Right atrium auricular region (tissue), 2 donors: Measurements from ENCODE around the gene OSBPL3. TPM values are rescaled to one million over a fixed set of nuclear protein-coding genes. Genes with fewer than 3 reads are reported as not detected.

Source experiments
- DNase-seq: peaks from one replicate; pipeline ENCODE4 v3.0.0-alpha.2; 2019; ENCODE audit warnings: low spot score
- H3K27ac ChIP-seq, 2 donors: fragments of 200-600 bp; sonication (generic); 1 replicate in 1 of 2; 2 replicates in 1 of 2; pipeline ENCODE4 v1.5.1; 2016 to 2019
- H3K27me3 ChIP-seq, 2 donors: fragments of 200-600 bp; sonication (generic); one replicate each; pipeline versions ENCODE4 v1.5.1 to v1.6.0; 2017 to 2019
- H3K36me3 ChIP-seq: fragments of 200-600 bp; sonication (generic); one replicate; pipeline ENCODE4 v1.5.1; 2016
- H3K4me1 ChIP-seq, 2 donors: fragments of 200-600 bp; sonication (generic); one replicate each; pipeline versions ENCODE4 v1.5.1 to v1.6.0; 2017 to 2019
- H3K4me3 ChIP-seq, 2 donors: fragments of 200-600 bp; sonication (generic); 1 replicate in 1 of 2; 2 replicates in 1 of 2; pipeline ENCODE4 v1.5.1; 2017 to 2019; ENCODE audit warnings: mild to moderate bottlenecking in 1 of 2, moderate library complexity in 1 of 2
- H3K9me3 ChIP-seq, 2 donors: fragments of 200-600 bp; sonication (generic); one replicate each; pipeline ENCODE4 v1.5.1; 2019
- total RNA-seq, 2 donors: library from RNA; depleted of rRNA; stranded (reverse); fragments of >200 nt; gene quantifications; one replicate each; pipeline ENCODE4 v1.1.0, GENCODE V29; 2016
- TF ChIP-seq, protein P1 (sequence below), 2 donors: fragments of 200-600 bp; sonication (generic); IDR thresholded peaks; one replicate each; pipeline ENCODE4 v1.5.1; 2019; ENCODE audit warnings: antibody characterized with exemption in 2 of 2

The OSBPL3 gene
- total RNA-seq, 2 donors from 2014 or later: 4.8 to 6.7 TPM

DNA sequence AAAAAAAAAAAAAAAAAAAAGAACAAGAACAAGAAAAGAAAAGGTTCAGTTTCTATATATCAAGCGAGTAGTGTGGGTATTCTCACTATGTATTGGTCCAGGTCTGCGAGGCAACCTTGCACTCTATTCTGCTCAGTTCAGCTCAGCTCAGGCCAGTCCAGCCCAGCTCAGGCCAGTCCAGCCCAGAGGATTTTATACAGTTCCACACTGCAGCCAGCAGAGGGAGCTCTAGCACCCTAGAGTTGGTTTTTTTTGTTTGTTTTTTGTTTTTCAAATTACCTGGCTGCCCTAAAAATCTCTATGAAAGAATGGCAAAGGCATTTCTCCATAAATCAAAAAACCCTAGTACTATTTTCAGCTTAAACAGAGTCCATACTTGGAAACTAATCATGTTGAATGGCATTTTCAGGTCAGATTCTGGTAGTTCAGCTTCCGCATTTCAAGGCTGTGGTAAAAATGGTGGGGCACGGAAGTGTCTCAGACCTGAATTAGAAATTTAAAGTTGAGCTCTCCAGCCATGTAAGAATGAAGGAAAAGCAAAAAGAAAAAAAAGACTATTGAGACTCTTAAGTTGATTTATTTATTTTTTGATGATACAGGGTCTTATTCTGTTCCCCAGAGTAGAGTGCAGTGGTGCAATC lies 167.6 kb downstream of the OSBPL3 start:
- TF ChIP-seq, protein P1, sequence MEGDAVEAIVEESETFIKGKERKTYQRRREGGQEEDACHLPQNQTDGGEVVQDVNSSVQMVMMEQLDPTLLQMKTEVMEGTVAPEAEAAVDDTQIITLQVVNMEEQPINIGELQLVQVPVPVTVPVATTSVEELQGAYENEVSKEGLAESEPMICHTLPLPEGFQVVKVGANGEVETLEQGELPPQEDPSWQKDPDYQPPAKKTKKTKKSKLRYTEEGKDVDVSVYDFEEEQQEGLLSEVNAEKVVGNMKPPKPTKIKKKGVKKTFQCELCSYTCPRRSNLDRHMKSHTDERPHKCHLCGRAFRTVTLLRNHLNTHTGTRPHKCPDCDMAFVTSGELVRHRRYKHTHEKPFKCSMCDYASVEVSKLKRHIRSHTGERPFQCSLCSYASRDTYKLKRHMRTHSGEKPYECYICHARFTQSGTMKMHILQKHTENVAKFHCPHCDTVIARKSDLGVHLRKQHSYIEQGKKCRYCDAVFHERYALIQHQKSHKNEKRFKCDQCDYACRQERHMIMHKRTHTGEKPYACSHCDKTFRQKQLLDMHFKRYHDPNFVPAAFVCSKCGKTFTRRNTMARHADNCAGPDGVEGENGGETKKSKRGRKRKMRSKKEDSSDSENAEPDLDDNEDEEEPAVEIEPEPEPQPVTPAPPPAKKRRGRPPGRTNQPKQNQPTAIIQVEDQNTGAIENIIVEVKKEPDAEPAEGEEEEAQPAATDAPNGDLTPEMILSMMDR (IDR thresholded peaks at IDR 0.05): peak; percentile 84 to 88
- H3K27ac ChIP-seq: no peak overlapping the region
- H3K4me1 ChIP-seq: no peaks in the 10 kb centered on the region
- no peaks in the 10 kb centered on the region for H3K36me3 ChIP-seq
- no peak overlapping the region for H3K4me3 ChIP-seq
- no peaks in the 10 kb centered on the region for H3K27me3 ChIP-seq
- no peaks in the 10 kb centered on the region for H3K9me3 ChIP-seq
- DNase-seq: no peak

DNA sequence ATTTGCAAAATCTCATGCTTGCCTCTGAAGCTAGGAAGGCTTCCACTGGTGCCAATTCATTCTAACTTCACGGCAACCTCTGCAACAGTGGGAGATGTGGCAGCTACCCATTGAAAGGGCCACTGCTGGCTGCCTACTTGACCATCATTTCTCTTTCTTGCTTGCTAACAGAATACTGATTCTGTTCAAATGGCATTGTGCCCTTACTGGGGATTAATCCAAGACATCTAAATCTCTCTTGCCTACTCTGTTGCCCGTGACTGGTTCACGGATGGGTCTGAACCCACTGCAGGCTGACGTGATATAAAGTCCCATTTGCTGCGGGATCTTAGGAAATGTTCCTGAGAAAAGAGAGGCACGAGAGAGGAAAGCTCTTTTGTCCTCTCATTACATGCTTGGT lies 171.5 kb downstream of the OSBPL3 start:
- no peak overlapping the region for H3K4me3 ChIP-seq
- TF ChIP-seq, protein P1 (IDR thresholded peaks at IDR 0.05): no peak
- no peak for DNase-seq
- H3K9me3 ChIP-seq: no peaks in the 10 kb centered on the region
- no peaks in the 10 kb centered on the region for H3K4me1 ChIP-seq
- no peaks in the 10 kb centered on the region for H3K27me3 ChIP-seq
- peaks cover 8% of the 10 kb centered on the region for H3K36me3 ChIP-seq
- H3K27ac ChIP-seq: no peak overlapping the region

DNA sequence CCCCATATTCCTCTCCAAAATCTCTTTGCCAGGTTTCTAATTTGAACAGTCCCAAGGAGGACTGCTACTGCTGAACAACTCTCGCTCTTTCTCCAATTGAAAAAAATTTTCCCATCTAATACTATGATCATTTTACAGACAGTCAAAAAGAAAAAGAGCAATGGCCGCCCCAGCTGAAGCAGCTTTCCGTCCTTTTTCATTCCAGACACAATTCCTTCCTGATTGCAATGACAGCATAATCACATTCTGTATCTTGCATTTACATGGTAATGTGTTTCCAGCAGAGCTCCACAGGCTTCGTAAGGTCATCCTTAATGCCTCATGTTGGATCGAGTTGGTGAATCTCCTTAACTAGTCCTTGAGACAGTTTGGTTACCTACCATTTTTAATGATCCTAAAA lies 177.7 kb downstream of the OSBPL3 start:
- Histone ChIP-seq H3K4me1 (no peaks in the 10 kb centered on the region), H3K27ac (no peak overlapping the region), H3K27me3 (no peaks in the 10 kb centered on the region), H3K9me3 (no peaks in the 10 kb centered on the region), H3K4me3 (no peak overlapping the region), H3K36me3 (peaks cover 11% of the 10 kb centered on the region)
- TF ChIP-seq, protein P1 (IDR thresholded peaks at IDR 0.05): no peak
- no peak for DNase-seq

DNA sequence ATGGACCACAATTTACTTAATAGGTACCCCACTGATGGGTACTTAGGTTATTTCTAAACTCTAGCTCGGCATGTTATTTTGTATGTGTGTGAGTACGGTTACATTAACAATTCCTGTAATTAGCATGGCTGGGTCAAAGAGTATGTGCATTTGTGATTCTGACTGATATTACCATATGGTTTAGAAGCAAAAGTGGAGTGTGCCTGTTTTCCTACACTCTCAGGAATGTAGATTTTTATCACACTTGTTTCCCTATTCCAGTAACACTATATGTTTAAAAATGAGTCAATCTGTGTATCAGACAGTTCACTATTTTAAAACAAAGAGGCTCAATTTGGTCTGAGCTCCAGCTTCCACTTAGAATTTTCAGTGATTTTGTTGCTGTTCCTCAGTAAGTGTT lies 178.1 kb downstream of the OSBPL3 start:
- Histone ChIP-seq H3K27ac (no peak overlapping the region), H3K27me3 (no peaks in the 10 kb centered on the region), H3K36me3 (peaks cover 11% of the 10 kb centered on the region), H3K4me3 (no peak overlapping the region), H3K9me3 (no peaks in the 10 kb centered on the region), H3K4me1 (no peaks in the 10 kb centered on the region)
- TF ChIP-seq, protein P1 (IDR thresholded peaks at IDR 0.05): no peak
- DNase-seq: no peak

DNA sequence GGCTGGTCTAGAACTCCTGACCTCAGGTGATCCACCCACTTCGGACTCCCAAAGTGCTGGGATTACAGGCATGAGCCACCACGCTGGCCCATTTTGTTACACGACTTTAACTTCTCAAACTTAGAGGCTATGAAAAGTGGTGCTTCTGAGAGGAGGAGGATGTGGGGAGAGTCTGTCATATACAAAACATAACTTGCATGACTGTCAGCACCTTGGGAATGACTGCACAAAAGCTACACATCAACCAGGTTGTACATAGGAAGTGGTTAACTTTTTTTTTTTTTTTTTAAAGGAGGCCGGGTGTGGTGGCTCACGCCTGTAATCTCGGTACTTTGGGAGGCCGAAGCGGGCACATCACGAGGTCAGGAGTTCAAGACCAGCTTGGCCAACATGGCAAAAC lies 179.3 kb downstream of the OSBPL3 start:
- no peaks in the 10 kb centered on the region for H3K27me3 ChIP-seq
- TF ChIP-seq, protein P1 (IDR thresholded peaks at IDR 0.05): no peak
- H3K9me3 ChIP-seq: no peaks in the 10 kb centered on the region
- H3K4me1 ChIP-seq: no peaks in the 10 kb centered on the region
- no peak overlapping the region for H3K27ac ChIP-seq
- DNase-seq: no peak
- H3K4me3 ChIP-seq: no peak overlapping the region
- peaks cover 11% of the 10 kb centered on the region for H3K36me3 ChIP-seq

DNA sequence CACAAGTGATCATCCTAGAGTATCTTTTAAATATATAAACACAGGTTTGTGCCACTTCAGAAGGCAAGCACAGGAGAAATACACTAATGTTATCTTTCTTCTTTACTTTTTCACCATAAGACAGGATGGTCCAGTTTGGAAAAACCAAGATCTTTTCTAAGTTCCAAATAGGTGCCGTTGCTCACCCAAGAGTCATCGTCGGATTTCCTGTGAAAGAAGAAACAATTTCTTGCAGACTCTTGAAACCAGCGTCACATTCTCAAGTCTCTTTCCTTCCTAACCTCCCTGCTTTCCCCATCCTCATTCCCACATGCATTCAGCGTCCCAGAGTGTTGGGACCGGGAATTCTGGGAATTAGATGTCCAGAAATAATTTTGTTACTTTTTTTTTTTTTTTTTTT lies 179.9 kb downstream of the OSBPL3 start:
- TF ChIP-seq, protein P1 (IDR thresholded peaks at IDR 0.05): no peak
- Histone ChIP-seq H3K4me3 (no peak overlapping the region), H3K27ac (no peak overlapping the region), H3K36me3 (peaks cover 11% of the 10 kb centered on the region), H3K27me3 (no peaks in the 10 kb centered on the region), H3K9me3 (no peaks in the 10 kb centered on the region), H3K4me1 (no peaks in the 10 kb centered on the region)
- DNase-seq: no peak
